Measurements from ENCODE around the gene ASCL5.
A peak's percentile ranks its signal among the peaks of the same experiment; 100 is the strongest.

The ASCL5 gene

DNA sequence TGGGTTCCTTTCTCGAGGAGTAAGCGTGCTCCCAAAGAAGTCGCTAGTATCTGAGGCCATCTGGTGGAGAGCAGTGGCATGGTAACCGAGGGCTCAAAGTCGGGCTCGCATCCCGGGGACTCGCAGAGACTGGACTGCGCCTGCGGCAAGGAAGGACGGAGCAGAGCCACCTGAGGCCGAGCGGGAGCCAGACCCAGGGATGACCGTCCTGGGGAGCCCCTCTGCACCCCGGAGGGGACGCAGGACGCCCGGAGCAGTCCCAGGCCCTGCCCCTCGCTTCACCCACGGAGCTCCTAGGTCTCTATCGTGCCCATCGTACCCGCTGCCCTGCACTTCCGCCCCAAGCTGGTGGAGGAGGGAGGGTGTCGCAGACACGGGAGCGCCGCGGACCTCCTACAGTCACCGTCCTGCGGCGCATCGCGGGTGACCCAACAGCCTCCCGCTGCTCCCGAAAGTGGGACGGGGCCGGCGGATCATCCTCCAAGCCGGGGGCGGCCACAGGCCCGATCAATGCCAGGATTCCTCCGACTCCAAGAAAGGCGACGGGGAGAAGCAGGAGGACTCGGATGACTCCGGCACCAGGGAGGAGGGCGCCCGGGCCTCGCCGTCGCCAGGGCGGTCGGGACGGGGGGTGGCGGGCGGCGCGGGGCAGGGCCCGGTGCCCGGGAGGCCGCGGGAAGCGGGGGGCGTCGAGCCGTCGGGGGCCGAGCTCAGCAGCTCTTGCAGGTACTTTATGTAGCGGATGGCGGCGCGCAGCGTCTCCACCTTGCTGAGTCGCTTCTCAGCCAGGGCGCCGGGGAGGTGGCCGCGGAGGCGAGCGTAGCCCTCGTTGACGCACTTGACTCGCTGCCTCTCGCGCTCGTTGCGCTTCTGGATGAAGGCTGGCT, 12.5 kb downstream of the ASCL5 start:
- Histone ChIP-seq H3K27me3 (ENCODE audit: control insufficient read depth, low read length) (peaks cover 15% of the 10 kb centered on the region; the same call in 1 of the 2 replicates), H3K4me3 (ENCODE audit: low read length) (no peak overlapping the region), H3K4me1 (ENCODE audit: control insufficient read depth, low read length) (no peaks in the 10 kb centered on the region), H3F3A (ENCODE audit: control insufficient read depth, insufficient read depth) (no peaks in the 10 kb centered on the region), H3K4me2 (ENCODE audit: low read length) (no peak overlapping the region), H4K20me1 (ENCODE audit: control insufficient read depth, insufficient read depth, low read depth, low read length) (no peaks in the 10 kb centered on the region), H3K9me2 (replicated peaks; ENCODE audit: control insufficient read depth, low read length) (no peaks in the 10 kb centered on the region), H3K36me3 (ENCODE audit: control insufficient read depth, low read length) (no peaks in the 10 kb centered on the region), H3K79me2 (ENCODE audit: control insufficient read depth, low read length) (no peaks in the 10 kb centered on the region), H3K27ac (ENCODE audit: low read depth, low read length) (no peak overlapping the region), H3K9me3 (ENCODE audit: control insufficient read depth, insufficient read depth, low read length) (no peaks in the 10 kb centered on the region)
- TF ChIP-seq EZH2phosphoT487 (IDR thresholded peaks at IDR 0.05; ENCODE audit: borderline replicate concordance, low read length) = no peak
- TF ChIP-seq, protein P1, sequence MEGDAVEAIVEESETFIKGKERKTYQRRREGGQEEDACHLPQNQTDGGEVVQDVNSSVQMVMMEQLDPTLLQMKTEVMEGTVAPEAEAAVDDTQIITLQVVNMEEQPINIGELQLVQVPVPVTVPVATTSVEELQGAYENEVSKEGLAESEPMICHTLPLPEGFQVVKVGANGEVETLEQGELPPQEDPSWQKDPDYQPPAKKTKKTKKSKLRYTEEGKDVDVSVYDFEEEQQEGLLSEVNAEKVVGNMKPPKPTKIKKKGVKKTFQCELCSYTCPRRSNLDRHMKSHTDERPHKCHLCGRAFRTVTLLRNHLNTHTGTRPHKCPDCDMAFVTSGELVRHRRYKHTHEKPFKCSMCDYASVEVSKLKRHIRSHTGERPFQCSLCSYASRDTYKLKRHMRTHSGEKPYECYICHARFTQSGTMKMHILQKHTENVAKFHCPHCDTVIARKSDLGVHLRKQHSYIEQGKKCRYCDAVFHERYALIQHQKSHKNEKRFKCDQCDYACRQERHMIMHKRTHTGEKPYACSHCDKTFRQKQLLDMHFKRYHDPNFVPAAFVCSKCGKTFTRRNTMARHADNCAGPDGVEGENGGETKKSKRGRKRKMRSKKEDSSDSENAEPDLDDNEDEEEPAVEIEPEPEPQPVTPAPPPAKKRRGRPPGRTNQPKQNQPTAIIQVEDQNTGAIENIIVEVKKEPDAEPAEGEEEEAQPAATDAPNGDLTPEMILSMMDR (IDR thresholded peaks at IDR 0.05; ENCODE audit: low read depth, low read length, poor library complexity, severe bottlenecking) = peak; percentile 69

GRCh38 chr1:201113451-201114244, 13.3 kb downstream of the ASCL5 start:
- peaks cover 8% of the 10 kb centered on the region; the same call in 1 of the 2 replicates for H3K27me3 ChIP-seq (ENCODE audit: control insufficient read depth, low read length)
- H3K4me2 ChIP-seq (ENCODE audit: low read length) = no peak overlapping the region
- TF ChIP-seq, protein P1 (IDR thresholded peaks at IDR 0.05; ENCODE audit: low read depth, low read length, poor library complexity, severe bottlenecking) = no peak
- no peak for TF ChIP-seq EZH2phosphoT487 (IDR thresholded peaks at IDR 0.05; ENCODE audit: borderline replicate concordance, low read length)
- no peak overlapping the region for H3K27ac ChIP-seq (ENCODE audit: low read depth, low read length)
- no peaks in the 10 kb centered on the region for H4K20me1 ChIP-seq (ENCODE audit: control insufficient read depth, insufficient read depth, low read depth, low read length)
- H3K9me2 ChIP-seq (replicated peaks; ENCODE audit: control insufficient read depth, low read length) = no peaks in the 10 kb centered on the region
- H3K36me3 ChIP-seq (ENCODE audit: control insufficient read depth, low read length) = no peaks in the 10 kb centered on the region
- H3K79me2 ChIP-seq (ENCODE audit: control insufficient read depth, low read length) = no peaks in the 10 kb centered on the region
- H3K4me3 ChIP-seq (ENCODE audit: low read length) = no peak overlapping the region
- no peaks in the 10 kb centered on the region for H3F3A ChIP-seq (ENCODE audit: control insufficient read depth, insufficient read depth)
- H3K9me3 ChIP-seq (ENCODE audit: control insufficient read depth, insufficient read depth, low read length) = no peaks in the 10 kb centered on the region
- H3K4me1 ChIP-seq (ENCODE audit: control insufficient read depth, low read length) = no peaks in the 10 kb centered on the region

- no peaks in the 10 kb centered on the region for H3K9me3 ChIP-seq (ENCODE audit: control insufficient read depth, insufficient read depth, low read length)
- no peaks in the 10 kb centered on the region for H3K9me2 ChIP-seq (replicated peaks; ENCODE audit: control insufficient read depth, low read length)
- no peaks in the 10 kb centered on the region for H3K79me2 ChIP-seq (ENCODE audit: control insufficient read depth, low read length)
- no peaks in the 10 kb centered on the region for H3K4me1 ChIP-seq (ENCODE audit: control insufficient read depth, low read length)
- H3K4me3 ChIP-seq (ENCODE audit: low read length) = no peak overlapping the region
- H3K4me2 ChIP-seq (ENCODE audit: low read length) = no peak overlapping the region
- no peaks in the 10 kb centered on the region for H3K36me3 ChIP-seq (ENCODE audit: control insufficient read depth, low read length)
- peaks cover 8% of the 10 kb centered on the region; the same call in 1 of the 2 replicates for H3K27me3 ChIP-seq (ENCODE audit: control insufficient read depth, low read length)
- H3K27ac ChIP-seq (ENCODE audit: low read depth, low read length) = no peak overlapping the region
- H4K20me1 ChIP-seq (ENCODE audit: control insufficient read depth, insufficient read depth, low read depth, low read length) = no peaks in the 10 kb centered on the region
- TF ChIP-seq, protein P1 (IDR thresholded peaks at IDR 0.05; ENCODE audit: low read depth, low read length, poor library complexity, severe bottlenecking) = no peak
- TF ChIP-seq EZH2phosphoT487 (IDR thresholded peaks at IDR 0.05; ENCODE audit: borderline replicate concordance, low read length) = no peak
- no peaks in the 10 kb centered on the region for H3F3A ChIP-seq (ENCODE audit: control insufficient read depth, insufficient read depth)
Observed at GRCh38 chr1:201112926-201113325, 14.1 kb downstream of the ASCL5 start.
